Heart right ventricle (tissue), 16 donors: ENCODE data around the gene PLCG1. TPM values are rescaled to one million over a fixed set of nuclear protein-coding genes. Genes with fewer than 3 reads are reported as not detected.

Experiments used
- ATAC-seq, 8 donors: fragments of 200-7000 bp; cut with Tn5 transposase; one replicate each; pipeline ENCODE4 v1.9.1; 2020; ENCODE audit warnings: mild to moderate bottlenecking in 8 of 8, moderate library complexity in 8 of 8, moderate number of reproducible peaks in 1 of 8
- DNase-seq, 2 donors: peaks; one replicate each; pipeline ENCODE4 v3.0.0-alpha.2; 2020
- H3K27ac ChIP-seq, 10 donors: fragments of 200-600 bp; sonication (generic) in 2 of 10; one replicate each; pipeline versions ENCODE4 v1.5.0 to v1.8.0; 2020 to 2022; ENCODE audit warnings: mild to moderate bottlenecking in 3 of 10
- H3K27me3 ChIP-seq, 7 donors: fragments of 200-600 bp; one replicate each; pipeline ENCODE4 v1.8.0; 2021 to 2022; ENCODE audit warnings: mild to moderate bottlenecking in 2 of 7
- H3K36me3 ChIP-seq, 9 donors: fragments of 200-600 bp; sonication (generic) in 1 of 9; one replicate each; pipeline versions ENCODE4 v1.5.0 to v1.8.0; 2020 to 2022; ENCODE audit warnings: mild to moderate bottlenecking in 2 of 9
- H3K4me1 ChIP-seq, 9 donors: fragments of 200-600 bp; sonication (generic) in 1 of 9; one replicate each; pipeline versions ENCODE4 v1.5.0 to v1.8.0; 2020 to 2022; ENCODE audit warnings: mild to moderate bottlenecking in 4 of 9
- H3K4me3 ChIP-seq, 10 donors: fragments of 200-600 bp; sonication (generic) in 2 of 10; one replicate each; pipeline versions ENCODE4 v1.5.0 to v1.8.0; 2020 to 2022; ENCODE audit warnings: mild to moderate bottlenecking in 7 of 10, moderate library complexity in 2 of 10
- H3K9me3 ChIP-seq, 11 donors: fragments of 200-600 bp in 10 of 11; sonication (generic) in 2 of 11; one replicate each; pipeline versions ENCODE4 v1.5.0 to v1.8.0; 2013 to 2022; ENCODE audit warnings: mild to moderate bottlenecking in 2 of 11, control low read depth in 1 of 11, moderate library complexity in 1 of 11
- CTCF ChIP-seq, 9 donors: fragments of 200-600 bp; sonication (generic) in 2 of 9; IDR thresholded peaks; one replicate each; pipeline versions ENCODE4 v1.5.0 to v1.8.0; 2021 to 2022; ENCODE audit warnings: antibody characterized with exemption in 9 of 9, mild to moderate bottlenecking in 5 of 9, moderate library complexity in 1 of 9
- WGBS, 2 donors: extraction: QIAGEN DNeasy Blood & Tissue Kit; methylation state at CpG; one replicate each; pipeline ENCODE4 v1.1.7; 2013; ENCODE audit warnings: inconsistent platforms in 1 of 2; 5-methylcytosine and 5-hydroxymethylcytosine counted together
- intact Hi-C, 10 donors: fragments of 100-400 bp; cut with DNase I; formaldehyde crosslinking; loops; one replicate each; pipeline versions ENCODE4 v1.11.1 to v1.14.2; 2022
- polyA plus RNA-seq, 2 donors: library from polyadenylated mRNA; stranded (reverse); fragments of 200-250 nt; gene quantifications; one replicate each; pipeline ENCODE4 v1.2.3, GENCODE V29; 2013
- total RNA-seq, 10 donors: library from RNA; stranded (reverse); fragmentation: NEBNext Ultra II Directional in 3 of 10; extraction: Animal tissue kit (Norgen Biotek cat#: 25700) in 3 of 10; gene quantifications; one replicate each; pipeline versions ENCODE4 v1.2.1 to v1.2.4, GENCODE V29; 2021 to 2023
- donor health status: Arrhythmogenic right ventricular cardiomyopathy.
- donor health status: ischemic (EF 13 %, LVEDD 7.1; RV severe dilation, severe dysfunction).
- donor health status: healthy with polysubstance abuse.
- donor health status: DM: no; HTN: yes; CAD: no.
- donor health status: DM: no; HTN: no; CAD: no.
- donor health status: ischemic (EF 25% LVEDD 6.9; RV normal size, moderate dysfunction).
- donor health status: ischemic (EF 25% LVEDD 5.7; RV mildly dilated, moderate dysfunction).
- donor health status: healthy.
- donor health status: DM: yes; HTN: yes; CAD: no.
- donor health status: Ischemic cardiomyopathy.
- donor health status: ischemic (EF 35%, LVEDD 5.7; RV mildly dilated, moderate dysfunction).
- donor health status: nonischemic (EF 11% LVEDD 7.7; RV severe dilation, severe dysfunction).
- donor health status: DM: yes; HTN: yes; CAD: no.
- donor health status: PGD.
- donor health status: ischemic (EF 29% LVEDD 5.4; RV normal size, mild dysfunction).
- donor health status: nonischemic (EF 23%, LVEDD 6.1; RV moderate dilation, normal function).

The PLCG1 gene
- total and polyA plus RNA-seq, 12 donors = 36.6 to 81.7 (median 47.9) TPM

DNA sequence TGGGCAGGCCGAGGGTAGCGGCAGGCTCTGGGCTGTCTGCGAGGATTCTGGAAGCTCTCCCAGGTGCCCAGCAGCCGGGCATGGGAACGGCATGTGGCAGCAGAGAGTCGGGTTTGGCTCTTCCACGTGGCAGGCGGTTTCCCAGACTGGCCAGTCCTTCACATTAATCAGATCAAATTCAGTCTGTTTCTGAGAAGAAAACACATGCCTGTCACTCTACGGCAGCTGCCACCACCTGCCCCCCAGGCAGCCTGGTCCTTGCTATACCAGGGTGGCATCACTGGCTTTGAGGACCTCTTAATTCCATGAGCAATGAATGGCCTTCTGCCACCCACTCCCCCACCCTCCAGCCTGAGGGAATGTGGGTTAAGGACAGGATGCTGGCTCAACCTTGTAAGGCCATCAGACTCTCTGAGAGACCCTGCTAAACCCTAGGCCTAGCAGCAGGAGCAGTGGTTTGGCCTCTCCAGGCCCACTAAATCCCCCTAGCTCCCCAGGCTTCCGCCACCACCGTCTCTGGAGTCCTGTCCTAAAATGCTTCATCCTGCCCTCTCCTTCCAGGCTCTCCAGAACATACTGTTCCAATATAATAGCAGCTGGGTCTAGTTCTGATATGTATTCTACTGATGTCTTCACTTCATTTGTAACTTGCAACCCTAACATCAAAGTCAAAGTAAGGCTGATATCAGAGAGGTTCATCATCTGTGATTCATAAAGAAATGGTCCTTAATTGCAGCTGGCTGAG lies 47.8 kb downstream of the PLCG1 start:
- no peaks in the 10 kb centered on the region for H3K27me3 ChIP-seq
- intact Hi-C loops = no loop called here
- ATAC-seq (peak in 6 of 8 donors; percentile 54 to 78 (median 64)), DNase-seq (no peak)
- 86 to 90% methylated on average over 11 of the region's 11 CpGs for WGBS, 2 donors
- peaks cover 0 to 15% (median 4%) of the 10 kb centered on the region in 11 donors for H3K9me3 ChIP-seq
- H3K4me3 ChIP-seq = no peak overlapping the region
- H3K4me1 ChIP-seq = peaks cover 0 to 15% (median 0%) of the 10 kb centered on the region in 9 donors
- peak in 3 of 9 donors; percentile 19 to 36 (median 34) for TF ChIP-seq CTCF (IDR thresholded peaks at IDR 0.05)
- peak overlapping the region in 1 of 10 donors; percentile 24 for H3K27ac ChIP-seq
- H3K36me3 ChIP-seq = peaks cover 0 to 38% (median 9%) of the 10 kb centered on the region in 9 donors

GRCh38 chr20:41187668-41188067 lies 50.3 kb downstream of the PLCG1 start:
- intact Hi-C loops = no loop called here
- no peaks in the 10 kb centered on the region for H3K27me3 ChIP-seq
- no peak for TF ChIP-seq CTCF (IDR thresholded peaks at IDR 0.05)
- ATAC-seq (no peak), DNase-seq (no peak)
- H3K9me3 ChIP-seq = peaks cover 0 to 38% (median 9%) of the 10 kb centered on the region in 11 donors
- H3K27ac ChIP-seq = no peak overlapping the region
- H3K36me3 ChIP-seq = peaks cover 0 to 30% (median 14%) of the 10 kb centered on the region in 9 donors
- no peak overlapping the region for H3K4me3 ChIP-seq
- peaks cover 0 to 10% (median 0%) of the 10 kb centered on the region in 9 donors for H3K4me1 ChIP-seq

DNA sequence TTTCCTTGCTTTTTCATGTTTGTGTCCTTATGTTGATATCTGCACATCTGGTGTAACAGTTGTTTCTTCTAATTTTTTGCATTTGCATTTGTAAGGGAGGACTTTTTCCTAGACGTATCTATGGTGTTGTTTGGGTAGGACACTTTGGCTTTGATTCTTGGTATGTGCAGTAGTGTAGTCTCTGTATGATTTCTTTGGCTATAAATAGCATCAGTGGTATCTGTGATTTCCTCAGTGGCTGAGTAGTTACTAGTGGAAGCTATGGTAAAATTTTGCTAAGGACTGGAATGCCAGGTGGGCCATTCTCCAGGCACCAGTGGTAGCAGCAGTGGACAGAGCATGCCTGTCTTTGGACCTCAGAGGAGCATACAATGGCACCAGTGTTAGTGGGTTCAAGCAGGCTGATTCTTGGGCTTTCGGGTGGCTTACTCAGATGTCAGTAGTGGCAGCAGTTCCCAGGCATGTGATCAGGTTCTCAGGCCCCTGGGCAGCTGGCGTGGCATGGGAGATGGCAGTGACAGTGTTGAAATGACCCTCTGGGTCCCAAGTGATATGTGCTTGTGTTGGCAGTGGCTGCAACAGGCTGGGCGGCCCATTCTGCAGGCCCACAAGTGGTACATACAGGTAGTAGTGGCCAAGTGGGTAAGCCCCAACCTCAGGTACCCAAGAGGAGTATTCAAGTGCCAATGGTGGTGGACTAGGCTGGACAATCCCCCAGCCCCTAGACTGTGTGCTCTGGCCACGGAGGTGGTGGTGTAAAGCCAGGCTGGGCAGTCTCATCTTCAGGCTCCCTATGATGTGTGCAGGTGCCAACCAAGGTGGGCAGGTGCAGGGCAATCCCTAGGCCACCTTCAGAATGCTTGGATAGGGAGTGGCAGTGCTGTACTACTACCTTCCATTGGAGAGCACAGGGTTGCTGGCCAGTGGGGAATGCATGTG lies 54.5 kb downstream of the PLCG1 start:
- intact Hi-C loops = no loop called here
- TF ChIP-seq CTCF (IDR thresholded peaks at IDR 0.05) = no peak
- no peaks in the 10 kb centered on the region for H3K4me1 ChIP-seq
- peaks cover 0 to 50% (median 17%) of the 10 kb centered on the region in 11 donors for H3K9me3 ChIP-seq
- no peak overlapping the region for H3K4me3 ChIP-seq
- DNase-seq (no peak), ATAC-seq (peak in 3 of 8 donors; percentile 11 to 44 (median 19))
- H3K36me3 ChIP-seq = peaks cover 0 to 12% (median 4%) of the 10 kb centered on the region in 9 donors
- H3K27ac ChIP-seq = no peak overlapping the region
- H3K27me3 ChIP-seq = no peaks in the 10 kb centered on the region
- 75 to 76% methylated on average over 5 of the region's 5 CpGs for WGBS, 2 donors

- H3K4me3 ChIP-seq = no peak overlapping the region
- intact Hi-C loops = no loop called here
- TF ChIP-seq CTCF (IDR thresholded peaks at IDR 0.05) = no peak
- ATAC-seq (peak in 2 of 8 donors; percentile 13 to 62), DNase-seq (no peak)
- H3K27me3 ChIP-seq = no peaks in the 10 kb centered on the region
- H3K4me1 ChIP-seq = no peaks in the 10 kb centered on the region
- no peak overlapping the region for H3K27ac ChIP-seq
- WGBS, 2 donors = 94% methylated on average over 3 of the region's 3 CpGs
- peaks cover 0 to 12% (median 4%) of the 10 kb centered on the region in 9 donors for H3K36me3 ChIP-seq
- peaks cover 0 to 50% (median 17%) of the 10 kb centered on the region in 11 donors for H3K9me3 ChIP-seq
Measured at GRCh38 chr20:41192575-41192974, 55.2 kb downstream of the PLCG1 start.
